PC-9 (cell line): ENCODE measurements around the gene RASA1. TPM values are rescaled to one million over a fixed set of nuclear protein-coding genes. Genes with fewer than 3 reads are reported as not detected.

ENCODE experiments used
- BruUV-seq: library from RNA; stranded (reverse); fragments of 400-500 nt; replicated peaks from 2 replicates; lab custom pipeline; 2021; lab: Mats Ljungman, UMichigan
- CTCF ChIA-PET: fragments of 300-600 bp; sonication (Branson Sonifier 250); formaldehyde crosslinking; loops from one replicate; lab custom pipeline; 2022; ENCODE audit warnings: antibody characterized with exemption; lab: Charles Lee
- POLR2A ChIA-PET: fragments of 300-600 bp; sonication (Branson Sonifier 250); formaldehyde crosslinking; loops from one replicate; lab custom pipeline; 2022; ENCODE audit warnings: antibody characterized with exemption; ENCODE audit not compliant: unreplicated experiment; lab: Charles Lee
- DNase-seq, 2 experiments: peaks; one replicate each; pipeline versions ENCODE4 v3.0.0 to v3.0.0-alpha.2; 2015 to 2022; ENCODE audit warnings: mixed read lengths in 1 of 2
- H2AFZ ChIP-seq: fragments of 200-600 bp; sonication (generic); 2 replicates; pipeline ENCODE4 v1.8.1; 2017; ENCODE audit warnings: antibody characterized with exemption
- H3F3A ChIP-seq: fragments of 200-600 bp; sonication (generic); 2 replicates; pipeline ENCODE4 v1.8.1; 2017; ENCODE audit warnings: antibody characterized with exemption, mild to moderate bottlenecking, low read depth; ENCODE audit not compliant: insufficient read depth
- H3K27ac ChIP-seq: fragments of 200-600 bp; sonication (generic); 2 replicates; pipeline ENCODE4 v1.6.1; 2016; ENCODE audit warnings: mixed run types
- H3K27me3 ChIP-seq: fragments of 200-600 bp; sonication (generic); 2 replicates; pipeline ENCODE4 v1.6.1; 2016; ENCODE audit warnings: low read depth, mixed run types; ENCODE audit not compliant: insufficient read depth
- H3K36me3 ChIP-seq: fragments of 200-600 bp; sonication (generic); 2 replicates; pipeline ENCODE4 v1.6.1; 2016; ENCODE audit warnings: low read depth, mixed run types
- H3K4me1 ChIP-seq: fragments of 200-600 bp; sonication (generic); replicated peaks from 2 replicates; pipeline ENCODE4 v1.6.1; 2016; ENCODE audit warnings: mixed run types; ENCODE audit not compliant: insufficient read depth
- H3K4me2 ChIP-seq: fragments of 200-600 bp; sonication (generic); 2 replicates; pipeline ENCODE4 v1.6.1; 2017; ENCODE audit warnings: mixed run types
- H3K4me3 ChIP-seq: fragments of 200-600 bp; sonication (generic); 2 replicates; pipeline ENCODE4 v1.6.1; 2016; ENCODE audit warnings: mixed run types
- H3K79me2 ChIP-seq: fragments of 200-600 bp; sonication (generic); 2 replicates; pipeline ENCODE4 v1.6.1; 2017; ENCODE audit warnings: low read depth, mixed run types
- H3K9me2 ChIP-seq: fragments of 200-600 bp; sonication (generic); 2 replicates; pipeline ENCODE4 v1.8.1; 2017; ENCODE audit warnings: mild to moderate bottlenecking; ENCODE audit not compliant: insufficient read depth
- H3K9me3 ChIP-seq: fragments of 200-600 bp; sonication (generic); 2 replicates; pipeline ENCODE4 v1.8.1; 2016; ENCODE audit warnings: low read depth; ENCODE audit not compliant: insufficient read depth
- H4K20me1 ChIP-seq: fragments of 200-600 bp; sonication (generic); 2 replicates; pipeline ENCODE4 v1.8.1; 2017; ENCODE audit not compliant: insufficient read depth
- CTCF ChIP-seq: fragments of 200-600 bp; sonication (generic); conservative IDR thresholded peaks from 2 replicates; pipeline ENCODE4 v1.6.1; 2017; ENCODE audit warnings: mixed run types, antibody characterized with exemption, mild to moderate bottlenecking, moderate library complexity
- EZH2 ChIP-seq: fragments of 200-600 bp; sonication (generic); IDR thresholded peaks from 2 replicates; pipeline ENCODE4 v1.8.0; 2017; ENCODE audit warnings: antibody characterized with exemption, low read depth
- intact Hi-C: fragments of 100-400 bp; cut with micrococcal nuclease; formaldehyde crosslinking; loops from one replicate; pipeline ENCODE4 v1.10.0; 2022; ENCODE audit not compliant: unreplicated experiment
- total RNA-seq: library from RNA; stranded (reverse); gene quantifications from 2 replicates; pipeline ENCODE4 v1.2.3, GENCODE V29; 2021

Gene RASA1
- total RNA-seq, 1 experiment from 2014 or later: 66.6 TPM

GRCh38 chr5:87423755-87424154 lies 156.1 kb downstream of the RASA1 start:
- CTCF ChIA-PET: no interaction called here
- H3K4me2 ChIP-seq: no peak overlapping the region

GRCh38 chr5:87430863-87431457 lies 163.3 kb downstream of the RASA1 start:
- Histone ChIP-seq H3K9me2 (peaks cover under 1% of the 10 kb centered on the region; the same call in 1 of the 2 replicates), H3K4me3 (no peak overlapping the region), H3K79me2 (no peaks in the 10 kb centered on the region), H3K27me3 (no peaks in the 10 kb centered on the region), H4K20me1 (no peaks in the 10 kb centered on the region), H2AFZ (no peak overlapping the region), H3K9me3 (no peaks in the 10 kb centered on the region), H3K4me1 (no peaks in the 10 kb centered on the region), H3F3A (no peaks in the 10 kb centered on the region), H3K27ac (no peak overlapping the region), H3K36me3 (no peaks in the 10 kb centered on the region), H3K4me2 (no peak overlapping the region)
- no TSS peak for BruUV-seq
- ChIA-PET POLR2A (no interaction called here), CTCF (no interaction called here)
- DNase-seq: no peak
- TF ChIP-seq CTCF (no peak), EZH2 (no peak)
- intact Hi-C loops: no loop called here

More at GRCh38 chr5:87423755-87424154, 156.1 kb downstream of the RASA1 start:
- H3K27ac ChIP-seq: no peak overlapping the region
- no peaks in the 10 kb centered on the region for H3K9me3 ChIP-seq
- H3K27me3 ChIP-seq: no peaks in the 10 kb centered on the region
- no peak for DNase-seq
- intact Hi-C loops: no loop called here
- H3K4me1 ChIP-seq: no peaks in the 10 kb centered on the region
- no peak overlapping the region for H2AFZ ChIP-seq
- no peak overlapping the region for H3K4me3 ChIP-seq
- TF ChIP-seq EZH2 (no peak), CTCF (no peak)
- BruUV-seq: no TSS peak
- H3K9me2 ChIP-seq: no peaks in the 10 kb centered on the region
- H4K20me1 ChIP-seq: no peaks in the 10 kb centered on the region
- no peaks in the 10 kb centered on the region for H3F3A ChIP-seq
- H3K36me3 ChIP-seq: no peaks in the 10 kb centered on the region
- no peaks in the 10 kb centered on the region for H3K79me2 ChIP-seq
- POLR2A ChIA-PET: no interaction called here

- TF ChIP-seq EZH2 (no peak), CTCF (no peak)
- no peak overlapping the region for H3K4me2 ChIP-seq
- no peaks in the 10 kb centered on the region for H4K20me1 ChIP-seq
- no peaks in the 10 kb centered on the region for H3K27me3 ChIP-seq
- no peaks in the 10 kb centered on the region for H3K9me3 ChIP-seq
- no peaks in the 10 kb centered on the region for H3K4me1 ChIP-seq
- no peak overlapping the region for H2AFZ ChIP-seq
- no peaks in the 10 kb centered on the region for H3F3A ChIP-seq
- peaks cover 5% of the 10 kb centered on the region; the same call in 1 of the 2 replicates for H3K9me2 ChIP-seq
- CTCF ChIA-PET: no interaction called here
- POLR2A ChIA-PET: no interaction called here
- no peak overlapping the region for H3K4me3 ChIP-seq
- no peak overlapping the region for H3K27ac ChIP-seq
- no peak for DNase-seq
- H3K79me2 ChIP-seq: no peaks in the 10 kb centered on the region
- no TSS peak for BruUV-seq
- no peaks in the 10 kb centered on the region for H3K36me3 ChIP-seq
- intact Hi-C loops: no loop called here
These were observed 164.8 kb downstream of the RASA1 start for GRCh38 chr5:87432460-87432859.
